Measurements from ENCODE around the gene SEPTIN7.

SEPTIN7 gene

GRCh38 chr7:35804231-35804970 is 3.5 kb downstream of the SEPTIN7 start:
- peak overlapping the region; percentile 36 to 37 for H3K4me3 Mint-ChIP-seq
- no peaks in the 10 kb centered on the region for H3K9me3 Mint-ChIP-seq
- H3K4me1 Mint-ChIP-seq, result peaks cover 68% of the 10 kb centered on the region
- H3K27ac Mint-ChIP-seq, result no peak overlapping the region
- ATAC-seq (no peak), DNase-seq (no peak)
- no peaks in the 10 kb centered on the region for H3K27me3 Mint-ChIP-seq

DNA sequence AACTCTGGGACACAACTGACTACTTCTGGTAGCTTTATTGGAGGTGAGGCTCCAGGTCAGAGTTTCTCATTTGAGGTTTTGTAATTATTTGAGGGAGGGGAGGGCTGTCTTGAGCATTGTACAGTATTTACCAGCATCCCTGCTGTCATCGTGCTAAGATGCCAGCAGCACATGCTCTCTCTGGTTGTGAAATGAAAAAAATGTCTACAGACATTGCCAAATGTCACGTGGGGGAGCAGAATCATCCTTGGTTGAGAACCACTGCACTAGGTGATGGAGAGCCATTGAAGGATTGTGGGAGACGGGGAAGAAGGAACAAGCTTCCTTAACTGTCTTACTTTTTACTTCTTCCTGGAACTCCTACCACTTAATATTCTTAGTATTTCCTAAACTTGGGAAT is 5.0 kb downstream of the SEPTIN7 start:
- ATAC-seq, result no peak
- Mint-ChIP-seq H3K9me3 (peaks cover 0 to 4% of the 10 kb centered on the region in 2 donors), H3K27ac (no peak overlapping the region), H3K27me3 (no peaks in the 10 kb centered on the region), H3K4me1 (peaks cover 81% of the 10 kb centered on the region), H3K4me3 (peak overlapping the region; percentile 19 to 51)
- DNase-seq, result no peak

- no peak for DNase-seq
- Mint-ChIP-seq H3K4me1 (peaks cover 81% of the 10 kb centered on the region), H3K27me3 (no peaks in the 10 kb centered on the region), H3K9me3 (peaks cover 11% of the 10 kb centered on the region in 2 donors), H3K27ac (peak overlapping the region; percentile 5 to 40), H3K4me3 (peak overlapping the region in 1 of 2 donors; percentile 55)
- no peak for ATAC-seq
Measured at GRCh38 chr7:35816514-35816913, 15.7 kb downstream of the SEPTIN7 start.

GRCh38 chr7:35817181-35817580 is 16.3 kb downstream of the SEPTIN7 start:
- ATAC-seq (peak; percentile 56), DNase-seq (no peak)
- Mint-ChIP-seq H3K27ac (peak overlapping the region in 1 of 2 donors; percentile 59), H3K9me3 (peaks cover 11% of the 10 kb centered on the region in 2 donors), H3K4me1 (peaks cover 74% of the 10 kb centered on the region), H3K27me3 (no peaks in the 10 kb centered on the region), H3K4me3 (peak overlapping the region; percentile 14 to 55)

GRCh38 chr7:35817930-35818329 is 17.1 kb downstream of the SEPTIN7 start:
- peaks cover 70% of the 10 kb centered on the region for H3K4me1 Mint-ChIP-seq
- DNase-seq, result no peak
- peak; percentile 60 for ATAC-seq
- peaks cover 11% of the 10 kb centered on the region in 2 donors for H3K9me3 Mint-ChIP-seq
- H3K27ac Mint-ChIP-seq, result peak overlapping the region; percentile 13 to 75
- H3K27me3 Mint-ChIP-seq, result no peaks in the 10 kb centered on the region
- H3K4me3 Mint-ChIP-seq, result peak overlapping the region; percentile 49 to 76

- ATAC-seq, result no peak
- Mint-ChIP-seq H3K27ac (peak overlapping the region; percentile 2 to 75), H3K9me3 (peaks cover 11% of the 10 kb centered on the region in 2 donors), H3K4me3 (peak overlapping the region; percentile 49 to 76), H3K27me3 (no peaks in the 10 kb centered on the region), H3K4me1 (peaks cover 65% of the 10 kb centered on the region)
- no peak for DNase-seq
Measured at GRCh38 chr7:35818513-35818912, 17.7 kb downstream of the SEPTIN7 start.

DNA sequence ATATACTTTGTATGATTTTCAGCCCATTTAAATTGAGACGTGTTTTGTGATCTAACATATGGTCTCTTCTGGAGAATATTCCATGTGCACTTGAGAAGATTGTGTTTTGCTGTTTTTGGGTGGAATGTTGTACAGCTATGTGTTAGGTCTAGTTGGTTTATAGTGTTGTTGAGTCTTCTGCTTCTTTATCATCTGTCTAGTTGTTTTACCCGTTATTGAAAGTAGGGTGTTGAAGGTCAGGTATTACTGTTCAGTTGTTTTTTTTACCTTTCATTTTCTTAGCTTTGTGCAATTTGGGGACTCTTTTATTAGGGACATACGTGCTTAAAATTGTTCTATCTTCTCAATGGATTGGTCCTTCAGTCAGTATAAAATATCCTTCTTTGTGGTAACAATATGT is 18.5 kb downstream of the SEPTIN7 start:
- Mint-ChIP-seq H3K4me3 (peak overlapping the region; percentile 49 to 76), H3K4me1 (peaks cover 62% of the 10 kb centered on the region), H3K27me3 (no peaks in the 10 kb centered on the region), H3K9me3 (peaks cover 11% of the 10 kb centered on the region in 2 donors), H3K27ac (no peak overlapping the region)
- DNase-seq, result no peak
- peak; percentile 39 for ATAC-seq

DNA sequence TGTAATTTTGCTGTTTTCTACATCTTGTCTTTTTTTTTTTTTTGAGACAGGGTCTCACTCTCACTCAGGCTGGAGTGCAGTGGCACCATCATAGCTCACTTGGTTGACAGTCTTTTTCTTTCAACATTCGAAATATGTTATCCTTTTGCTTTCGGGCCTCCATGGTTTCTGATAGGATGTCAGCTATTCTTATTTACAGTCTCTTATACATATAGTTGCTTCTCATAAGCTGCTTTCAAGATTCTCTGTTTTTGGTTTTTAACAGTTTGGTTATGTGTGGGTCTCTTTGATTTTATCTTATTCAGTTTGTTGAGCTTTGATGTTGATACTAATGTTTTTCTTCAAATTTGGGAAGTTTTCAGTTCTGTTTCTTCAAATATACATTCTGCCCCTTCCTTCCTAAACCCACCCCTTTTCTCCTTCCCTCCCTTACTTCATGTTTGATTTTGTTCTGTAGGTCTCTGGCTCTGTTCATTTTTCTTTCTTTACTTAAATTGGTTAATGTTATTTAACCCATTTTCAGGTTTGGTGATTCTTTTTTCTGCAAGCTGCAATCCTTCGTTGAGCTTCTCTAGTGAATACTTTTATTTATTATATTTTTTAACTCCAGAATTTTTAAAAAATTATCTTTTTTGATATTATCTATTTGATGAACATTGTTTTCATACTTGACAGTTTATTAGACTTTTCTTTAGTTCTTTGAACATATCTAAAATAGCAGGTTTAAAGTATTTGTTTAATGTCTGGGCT is 19.3 kb downstream of the SEPTIN7 start:
- Mint-ChIP-seq H3K27me3 (no peaks in the 10 kb centered on the region), H3K9me3 (peaks cover 11% of the 10 kb centered on the region in 2 donors), H3K4me3 (peak overlapping the region; percentile 49 to 76), H3K27ac (peak overlapping the region in 1 of 2 donors; percentile 0), H3K4me1 (peaks cover 54% of the 10 kb centered on the region)
- ATAC-seq, result peak; percentile 37
- no peak for DNase-seq

DNA sequence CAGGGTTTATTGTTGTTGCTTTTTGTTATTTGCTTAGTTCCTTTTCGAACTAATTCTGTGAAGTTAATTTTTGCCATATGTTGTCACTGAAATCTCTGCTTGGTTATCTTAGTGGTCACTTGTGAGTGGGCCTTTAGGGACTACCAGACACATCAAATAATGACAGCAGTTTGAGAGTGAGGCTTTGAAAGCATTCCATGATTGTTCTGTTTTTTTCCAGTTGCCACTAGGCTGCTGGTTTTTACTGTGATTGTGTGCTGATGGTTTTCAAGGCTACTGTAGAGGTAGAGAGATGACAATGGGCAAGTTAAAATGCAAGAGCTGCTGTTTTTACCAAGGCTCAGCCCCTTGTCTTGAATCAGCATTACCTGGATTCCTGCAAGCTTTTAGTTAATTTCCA is 20.0 kb downstream of the SEPTIN7 start:
- H3K27ac Mint-ChIP-seq, result no peak overlapping the region
- H3K27me3 Mint-ChIP-seq, result no peaks in the 10 kb centered on the region
- peaks cover 6 to 10% of the 10 kb centered on the region in 2 donors for H3K9me3 Mint-ChIP-seq
- no peak for ATAC-seq
- no peak overlapping the region for H3K4me3 Mint-ChIP-seq
- no peak for DNase-seq
- H3K4me1 Mint-ChIP-seq, result peaks cover 47% of the 10 kb centered on the region

DNA sequence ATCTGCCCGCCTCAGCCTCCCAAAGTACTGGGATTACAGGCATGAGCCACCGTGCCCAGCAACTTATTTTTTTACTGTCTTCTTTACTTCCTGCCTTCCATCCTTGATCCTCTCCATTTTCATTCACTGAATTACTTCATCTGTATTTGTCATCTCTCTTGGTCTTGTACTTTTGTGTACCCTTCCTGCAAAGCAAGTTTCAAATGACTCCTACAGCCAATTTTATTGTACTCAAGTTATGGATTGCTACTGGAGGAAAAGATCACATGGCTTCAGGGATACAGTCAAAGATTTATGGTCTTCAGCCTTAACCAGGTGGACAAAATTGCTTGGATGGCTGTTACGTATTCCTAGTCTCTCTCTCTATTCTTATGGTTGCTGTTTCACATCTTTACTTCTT is 22.6 kb downstream of the SEPTIN7 start:
- H3K4me3 Mint-ChIP-seq, result peak overlapping the region in 1 of 2 donors; percentile 2
- peak; percentile 35 for ATAC-seq

DNA sequence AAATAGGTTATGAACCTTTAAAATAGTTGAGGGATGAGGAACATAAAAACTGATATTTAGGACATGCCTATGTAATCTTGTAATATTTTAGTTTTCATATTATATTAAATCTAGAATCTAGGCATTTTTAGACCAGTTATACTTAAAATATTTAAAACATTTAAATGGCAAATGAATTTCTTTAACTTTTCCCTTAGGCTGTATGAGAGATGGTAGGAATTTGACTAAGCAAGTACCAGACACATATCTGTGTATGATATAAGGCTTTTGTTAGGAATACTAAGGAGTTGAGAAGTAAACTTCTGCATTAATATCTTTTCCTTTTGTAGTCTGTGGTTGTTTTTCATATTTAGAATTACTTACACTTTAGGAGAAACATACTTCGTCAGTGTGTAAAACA is 25.1 kb downstream of the SEPTIN7 start:
- H3K27ac Mint-ChIP-seq, result no peak overlapping the region
- no peaks in the 10 kb centered on the region for H3K9me3 Mint-ChIP-seq
- H3K27me3 Mint-ChIP-seq, result no peaks in the 10 kb centered on the region

More for the DNA sequence above, 22.6 kb downstream of the SEPTIN7 start:
- peak overlapping the region in 1 of 2 donors; percentile 16 for H3K27ac Mint-ChIP-seq
- no peaks in the 10 kb centered on the region for H3K27me3 Mint-ChIP-seq
- peaks cover 26% of the 10 kb centered on the region for H3K4me1 Mint-ChIP-seq
- no peaks in the 10 kb centered on the region for H3K9me3 Mint-ChIP-seq
- no peak for DNase-seq

GRCh38 chr7:35826751-35827150 is 25.9 kb downstream of the SEPTIN7 start:
- H3K27ac Mint-ChIP-seq, result no peak overlapping the region
- H3K9me3 Mint-ChIP-seq, result no peaks in the 10 kb centered on the region
- H3K4me1 Mint-ChIP-seq, result peaks cover 36% of the 10 kb centered on the region
- no peak for DNase-seq
- H3K27me3 Mint-ChIP-seq, result no peaks in the 10 kb centered on the region
- no peak overlapping the region for H3K4me3 Mint-ChIP-seq
- ATAC-seq, result no peak

More for the DNA sequence above, 25.1 kb downstream of the SEPTIN7 start:
- Mint-ChIP-seq H3K4me1 (peaks cover 30% of the 10 kb centered on the region), H3K4me3 (no peak overlapping the region)
- no peak for DNase-seq
- ATAC-seq, result no peak

DNA sequence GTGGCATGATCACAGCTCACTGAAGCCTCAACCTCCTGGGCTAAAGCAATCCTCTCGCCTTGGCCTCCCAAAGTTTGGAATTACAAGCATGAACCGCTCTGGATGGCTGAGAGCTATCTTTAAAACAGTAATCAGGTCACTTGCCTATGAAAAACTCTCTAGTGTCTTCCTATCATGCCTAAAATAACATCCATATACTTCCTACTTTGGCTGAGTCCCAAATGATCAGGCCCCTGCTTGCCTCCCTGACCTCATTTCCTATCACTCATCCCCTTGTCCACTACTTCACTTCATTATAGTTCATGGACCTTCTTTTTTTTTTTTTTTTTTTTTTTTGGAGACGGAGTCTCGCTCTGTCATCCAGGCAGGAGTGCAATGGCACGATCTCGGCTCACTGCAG is 28.0 kb downstream of the SEPTIN7 start:
- no peak for DNase-seq
- no peak for ATAC-seq
- Mint-ChIP-seq H3K27ac (no peak overlapping the region), H3K4me1 (peaks cover 48% of the 10 kb centered on the region), H3K9me3 (no peaks in the 10 kb centered on the region), H3K4me3 (no peak overlapping the region), H3K27me3 (no peaks in the 10 kb centered on the region)

DNA sequence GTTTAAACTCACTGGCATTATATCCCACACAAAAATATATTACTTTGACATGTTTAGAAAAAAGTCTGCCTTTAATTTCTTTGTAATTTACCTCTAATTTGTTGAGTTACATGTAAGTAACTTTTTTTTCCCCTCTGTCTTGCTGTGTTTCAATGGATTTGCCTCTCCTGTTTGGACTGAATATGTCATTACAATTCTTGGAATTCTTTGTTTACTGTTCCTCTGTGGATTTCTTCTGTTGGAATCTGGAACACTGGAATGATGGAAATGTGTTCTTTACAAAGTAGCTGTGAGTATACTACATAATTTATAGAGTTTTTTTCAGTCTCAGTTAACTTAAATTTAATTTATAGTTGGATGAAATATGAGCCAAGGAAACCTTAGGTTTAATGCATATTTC is 30.4 kb downstream of the SEPTIN7 start:
- no peaks in the 10 kb centered on the region for H3K9me3 Mint-ChIP-seq
- ATAC-seq (no peak), DNase-seq (no peak)
- no peak overlapping the region for H3K27ac Mint-ChIP-seq
- no peaks in the 10 kb centered on the region for H3K27me3 Mint-ChIP-seq
- H3K4me3 Mint-ChIP-seq, result no peak overlapping the region
- peaks cover 59% of the 10 kb centered on the region for H3K4me1 Mint-ChIP-seq

- no peak for DNase-seq
- no peaks in the 10 kb centered on the region for H3K9me3 Mint-ChIP-seq
- no peak overlapping the region for H3K4me3 Mint-ChIP-seq
- peaks cover 36% of the 10 kb centered on the region for H3K4me1 Mint-ChIP-seq
- peak overlapping the region in 1 of 2 donors; percentile 74 for H3K27ac Mint-ChIP-seq
- no peak for ATAC-seq
- no peaks in the 10 kb centered on the region for H3K27me3 Mint-ChIP-seq
Measured at GRCh38 chr7:35839860-35840854, 39.3 kb downstream of the SEPTIN7 start.

Data from stimulated activated naive CD8-positive, alpha-beta T cell treated with anti-CD3 and anti-CD28 coated beads, Interleukin-15, amount 100 ng/mL, for 72 hours (primary cell).